ENCODE data around the gene RFXANK.

DNA sequence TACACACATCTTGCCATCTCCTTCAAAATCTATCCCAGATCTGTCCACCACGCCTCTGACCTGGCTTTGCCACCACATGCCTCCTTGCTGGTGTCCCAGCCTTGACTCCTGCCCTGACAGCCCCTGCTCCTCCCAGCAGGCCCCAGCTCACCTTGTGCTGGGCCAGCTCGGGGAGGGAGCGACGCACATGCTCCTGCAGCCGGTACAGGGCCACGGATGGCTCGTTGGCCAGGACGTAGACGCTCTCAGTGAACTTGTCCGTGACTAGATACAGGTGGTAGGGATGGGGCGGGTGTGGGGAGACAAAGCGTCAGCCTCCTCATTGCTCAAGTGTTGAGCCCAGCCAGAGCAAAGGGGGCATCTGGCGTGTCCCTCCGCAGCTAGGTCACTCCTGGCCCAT, 5.3 kb upstream of the RFXANK start:
- TF ChIP-seq, protein P1, sequence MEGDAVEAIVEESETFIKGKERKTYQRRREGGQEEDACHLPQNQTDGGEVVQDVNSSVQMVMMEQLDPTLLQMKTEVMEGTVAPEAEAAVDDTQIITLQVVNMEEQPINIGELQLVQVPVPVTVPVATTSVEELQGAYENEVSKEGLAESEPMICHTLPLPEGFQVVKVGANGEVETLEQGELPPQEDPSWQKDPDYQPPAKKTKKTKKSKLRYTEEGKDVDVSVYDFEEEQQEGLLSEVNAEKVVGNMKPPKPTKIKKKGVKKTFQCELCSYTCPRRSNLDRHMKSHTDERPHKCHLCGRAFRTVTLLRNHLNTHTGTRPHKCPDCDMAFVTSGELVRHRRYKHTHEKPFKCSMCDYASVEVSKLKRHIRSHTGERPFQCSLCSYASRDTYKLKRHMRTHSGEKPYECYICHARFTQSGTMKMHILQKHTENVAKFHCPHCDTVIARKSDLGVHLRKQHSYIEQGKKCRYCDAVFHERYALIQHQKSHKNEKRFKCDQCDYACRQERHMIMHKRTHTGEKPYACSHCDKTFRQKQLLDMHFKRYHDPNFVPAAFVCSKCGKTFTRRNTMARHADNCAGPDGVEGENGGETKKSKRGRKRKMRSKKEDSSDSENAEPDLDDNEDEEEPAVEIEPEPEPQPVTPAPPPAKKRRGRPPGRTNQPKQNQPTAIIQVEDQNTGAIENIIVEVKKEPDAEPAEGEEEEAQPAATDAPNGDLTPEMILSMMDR (IDR thresholded peaks at IDR 0.05; ENCODE audit: poor library complexity): no peak
- TF ChIP-seq EZH2phosphoT487 (IDR thresholded peaks at IDR 0.05; ENCODE audit: low read depth, severe bottlenecking, unreplicated experiment): no peak
